Breast epithelium (tissue), 4 donors: ENCODE measurements around the gene BPNT1. TPM values are rescaled to one million over a fixed set of nuclear protein-coding genes. Genes with fewer than 3 reads are reported as not detected.

Experiments
- DNase-seq, 2 donors: peaks; one replicate each; pipeline ENCODE4 v3.0.0-alpha.2; 2019; ENCODE audit warnings: low spot score in 2 of 2
- H3K27ac ChIP-seq, 2 donors: fragments of 200-600 bp; sonication (generic) in 1 of 2; one replicate each; pipeline ENCODE4 v1.5.1; 2016 to 2019; ENCODE audit warnings: mild to moderate bottlenecking in 1 of 2
- H3K27me3 ChIP-seq, 2 donors: fragments of 200-600 bp; sonication (generic) in 1 of 2; one replicate each; pipeline versions ENCODE4 v1.5.1 to v1.6.0; 2017 to 2019; ENCODE audit warnings: control low read depth in 1 of 2, mild to moderate bottlenecking in 1 of 2
- H3K36me3 ChIP-seq: fragments of 200-600 bp; one replicate; pipeline ENCODE4 v1.5.1; 2019
- H3K4me1 ChIP-seq, 2 donors: fragments of 200-600 bp; sonication (generic); one replicate each; pipeline ENCODE4 v1.5.1; 2016 to 2019; ENCODE audit warnings: control low read depth in 1 of 2
- H3K4me3 ChIP-seq, 3 donors: fragments of 200-600 bp; sonication (generic); 1 replicate in 2 of 3; 2 replicates in 1 of 3; pipeline ENCODE4 v1.5.1; 2016 to 2019; ENCODE audit warnings: mild to moderate bottlenecking in 3 of 3, moderate library complexity in 2 of 3
- H3K9me3 ChIP-seq, 2 donors: fragments of 200-600 bp; sonication (generic) in 1 of 2; one replicate each; pipeline ENCODE4 v1.5.1; 2016 to 2019; ENCODE audit warnings: control low read depth in 1 of 2
- CTCF ChIP-seq, 3 donors: fragments of 450-650 bp; IDR thresholded peaks; one replicate each; pipeline ENCODE4 v1.5.1; 2016 to 2017; ENCODE audit warnings: antibody characterized with exemption in 3 of 3, mild to moderate bottlenecking in 3 of 3, moderate library complexity in 3 of 3
- POLR2A ChIP-seq: fragments of 450-650 bp; IDR thresholded peaks from one replicate; pipeline ENCODE4 v1.6.1; 2016; ENCODE audit warnings: antibody characterized with exemption, mild to moderate bottlenecking, moderate library complexity
- POLR2AphosphoS5 ChIP-seq, 3 donors: sonication (generic); formaldehyde crosslinking; IDR thresholded peaks; one replicate each; pipeline ENCODE4 v1.6.1; 2017; ENCODE audit warnings: antibody characterized with exemption in 3 of 3
- intact Hi-C: fragments of 100-400 bp; cut with DNase I; formaldehyde crosslinking; loops from one replicate; pipeline ENCODE4 v1.15.1; 2023; ENCODE audit warnings: low total_unique reads
- total RNA-seq, 3 donors: library from RNA; depleted of rRNA; stranded (reverse); fragments of >200 nt; gene quantifications; one replicate each; pipeline ENCODE4 v1.1.0, GENCODE V29; 2016

BPNT1 gene
- total RNA-seq, 3 donors from 2014 or later: 14.6 to 34.1 (median 24.3) TPM

DNA sequence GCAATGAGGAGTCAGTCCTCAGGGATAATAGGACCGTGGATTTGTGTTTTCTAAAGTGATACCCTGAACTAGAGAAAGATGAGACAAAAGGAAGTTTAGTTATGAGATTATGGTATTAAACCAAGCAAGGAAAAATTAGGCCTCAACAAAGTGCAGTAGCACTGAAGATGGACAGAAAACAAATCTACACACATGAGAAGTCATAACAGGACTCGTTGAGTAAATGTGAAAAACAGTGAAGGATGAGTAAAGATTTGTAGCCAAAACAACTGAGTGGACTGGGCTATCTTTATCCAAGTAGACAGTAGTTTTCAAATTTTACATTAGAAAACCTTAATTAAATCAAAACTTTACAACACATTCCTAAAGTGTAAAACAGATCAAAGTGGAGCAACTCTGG, 58.3 kb downstream of the BPNT1 start:
- no peaks in the 10 kb centered on the region for H3K4me1 ChIP-seq
- H3K4me3 ChIP-seq: no peak overlapping the region
- no peaks in the 10 kb centered on the region for H3K27me3 ChIP-seq
- H3K27ac ChIP-seq: no peak overlapping the region
- DNase-seq: no peak
- H3K9me3 ChIP-seq: no peaks in the 10 kb centered on the region
- TF ChIP-seq CTCF (IDR thresholded peaks at IDR 0.05): no peak
- no peak for TF ChIP-seq POLR2A
- no peak for TF ChIP-seq POLR2AphosphoS5 (IDR thresholded peaks at IDR 0.05)
- intact Hi-C loops: no loop called here
- H3K36me3 ChIP-seq: no peaks in the 10 kb centered on the region

DNA sequence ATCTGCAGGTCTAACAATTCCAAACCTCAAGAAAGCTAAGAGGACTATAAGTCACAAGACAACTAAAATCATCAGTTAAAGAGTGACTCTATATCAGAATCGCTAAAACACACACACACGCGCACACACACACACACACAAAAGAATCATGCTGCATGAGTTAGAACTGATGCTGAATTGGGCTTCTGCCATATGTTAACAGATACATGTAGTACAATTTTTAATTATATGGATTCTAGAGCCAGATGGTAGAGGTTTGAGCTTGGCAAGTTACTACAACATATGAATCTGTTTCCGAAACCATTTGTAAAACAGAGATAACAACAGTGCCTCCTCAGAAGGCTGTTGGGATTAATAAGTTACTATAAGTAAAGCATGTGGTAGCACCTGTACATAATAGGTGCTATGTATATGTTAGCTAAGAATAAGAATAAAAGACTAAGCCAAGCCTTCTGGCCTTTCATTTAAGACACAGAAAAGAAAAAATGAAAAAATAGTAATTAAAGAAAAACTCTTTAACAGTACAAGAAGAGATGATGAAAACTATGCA, 61.2 kb downstream of the BPNT1 start:
- intact Hi-C loops: no loop called here

GRCh38 chr1:220019071-220019470, 70.5 kb downstream of the BPNT1 start:
- intact Hi-C loops: loop anchor here (2.0 kb wide), 1 partner anchor 48 kb away; no protein-coding TSS in a partner anchor
- H3K4me1 ChIP-seq: no peaks in the 10 kb centered on the region
- H3K9me3 ChIP-seq: no peaks in the 10 kb centered on the region
- no peak overlapping the region for H3K4me3 ChIP-seq
- H3K36me3 ChIP-seq: no peaks in the 10 kb centered on the region
- no peak for DNase-seq
- H3K27me3 ChIP-seq: no peaks in the 10 kb centered on the region
- no peak overlapping the region for H3K27ac ChIP-seq
- TF ChIP-seq CTCF (IDR thresholded peaks at IDR 0.05) (no peak), POLR2AphosphoS5 (IDR thresholded peaks at IDR 0.05) (no peak), POLR2A (no peak)

More for the DNA sequence above, 61.2 kb downstream of the BPNT1 start:
- TF ChIP-seq POLR2AphosphoS5 (IDR thresholded peaks at IDR 0.05) (no peak), CTCF (IDR thresholded peaks at IDR 0.05) (no peak), POLR2A (no peak)
- Histone ChIP-seq H3K4me1 (no peaks in the 10 kb centered on the region), H3K27me3 (no peaks in the 10 kb centered on the region), H3K36me3 (no peaks in the 10 kb centered on the region), H3K4me3 (no peak overlapping the region), H3K27ac (no peak overlapping the region), H3K9me3 (no peaks in the 10 kb centered on the region)
- no peak for DNase-seq

DNA sequence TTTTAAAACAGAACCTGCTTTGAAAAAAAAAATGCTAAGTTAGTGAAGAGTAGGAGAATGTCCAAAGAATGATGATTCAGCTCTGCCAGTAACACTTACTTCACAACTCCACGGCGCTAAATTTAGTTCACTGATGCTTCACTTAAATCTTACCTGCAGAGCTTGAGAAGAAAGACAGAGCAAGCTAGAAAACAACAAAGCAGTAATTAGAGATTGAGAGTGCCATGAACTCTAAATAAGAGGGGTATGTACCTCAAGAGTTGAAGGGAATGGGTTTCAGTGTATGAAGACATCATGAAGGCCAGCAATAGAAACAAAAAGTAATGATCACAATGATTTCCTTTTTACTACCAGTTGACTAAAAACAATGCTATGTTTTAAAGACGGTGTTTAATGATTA, 76.1 kb downstream of the BPNT1 start:
- no peaks in the 10 kb centered on the region for H3K27me3 ChIP-seq
- no peak overlapping the region for H3K4me3 ChIP-seq
- intact Hi-C loops: no loop called here
- H3K36me3 ChIP-seq: no peaks in the 10 kb centered on the region
- no peak overlapping the region for H3K27ac ChIP-seq
- DNase-seq: no peak
- no peaks in the 10 kb centered on the region for H3K9me3 ChIP-seq
- TF ChIP-seq POLR2A (no peak), POLR2AphosphoS5 (IDR thresholded peaks at IDR 0.05) (no peak), CTCF (IDR thresholded peaks at IDR 0.05) (no peak)
- no peaks in the 10 kb centered on the region for H3K4me1 ChIP-seq

DNA sequence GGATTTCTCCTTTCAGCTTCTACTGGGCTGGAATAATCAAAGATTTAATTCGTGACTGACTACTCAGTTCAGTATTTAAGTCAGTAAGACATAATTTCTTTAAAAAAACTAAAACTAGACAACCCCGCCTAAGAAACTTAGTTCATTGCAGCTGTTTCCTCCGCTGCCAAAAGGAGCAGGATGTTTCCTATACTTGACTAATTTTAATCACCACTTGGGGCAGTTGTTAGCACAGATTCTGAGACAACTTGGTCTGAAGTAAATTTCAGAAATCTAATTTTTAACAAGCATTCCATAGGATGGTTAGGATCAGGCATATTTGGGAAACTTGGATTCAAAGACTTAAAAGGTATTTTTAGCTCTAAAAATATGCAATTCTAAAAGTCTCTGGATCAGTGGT, 77.3 kb downstream of the BPNT1 start:
- Histone ChIP-seq H3K9me3 (no peaks in the 10 kb centered on the region), H3K4me1 (no peaks in the 10 kb centered on the region), H3K27me3 (no peaks in the 10 kb centered on the region), H3K4me3 (no peak overlapping the region), H3K36me3 (no peaks in the 10 kb centered on the region), H3K27ac (no peak overlapping the region)
- intact Hi-C loops: no loop called here
- no peak for TF ChIP-seq CTCF (IDR thresholded peaks at IDR 0.05)
- TF ChIP-seq POLR2A: no peak
- TF ChIP-seq POLR2AphosphoS5 (IDR thresholded peaks at IDR 0.05): no peak
- no peak for DNase-seq
